Measurements from ENCODE around the gene SREK1. TPM values are rescaled to one million over a fixed set of nuclear protein-coding genes. Genes with fewer than 3 reads are reported as not detected.
A peak's percentile ranks its signal among the peaks of the same experiment; 100 is the strongest.

The SREK1 gene
- total RNA-seq, 2 donors from 2014 or later = 51.4 to 57.5 TPM

- Histone ChIP-seq H3K36me3 (no peaks in the 10 kb centered on the region), H3K9me3 (no peaks in the 10 kb centered on the region), H3K9ac (ENCODE audit: low read depth in 2 of 2, low read length in 2 of 2) (no peak overlapping the region), H3K4me3 (no peak overlapping the region), H3K27ac (no peak overlapping the region), H3K27me3 (no peaks in the 10 kb centered on the region), H3K4me1 (peaks cover 3% of the 10 kb centered on the region)
- no peak for DNase-seq
- TF ChIP-seq CTCF (IDR thresholded peaks at IDR 0.05) = no peak
- intact Hi-C loops (cut with DNase I) = no loop called here
Measured at GRCh38 chr5:66139318-66139712, 4.8 kb upstream of the SREK1 start.

- no peak for TF ChIP-seq CTCF (IDR thresholded peaks at IDR 0.05)
- intact Hi-C loops (cut with DNase I) = loop anchor here (10.0 kb wide), 1 partner anchor 418 kb away; the partner anchor contains the start of genes NLN and SGTB
- Histone ChIP-seq H3K36me3 (no peaks in the 10 kb centered on the region), H3K9ac (ENCODE audit: low read depth in 2 of 2, low read length in 2 of 2) (no peak overlapping the region), H3K4me1 (peaks cover 3% of the 10 kb centered on the region), H3K27ac (no peak overlapping the region), H3K9me3 (no peaks in the 10 kb centered on the region), H3K27me3 (no peaks in the 10 kb centered on the region), H3K4me3 (no peak overlapping the region)
- no peak for DNase-seq
Measured at GRCh38 chr5:66142417-66142816, 1.7 kb upstream of the SREK1 start.

- Histone ChIP-seq H3K4me3 (peak overlapping the region; percentile 68), H3K36me3 (no peaks in the 10 kb centered on the region), H3K27me3 (no peaks in the 10 kb centered on the region), H3K9me3 (no peaks in the 10 kb centered on the region), H3K9ac (ENCODE audit: low read depth in 2 of 2, low read length in 2 of 2) (peak overlapping the region; percentile 76 to 93), H3K4me1 (peaks cover 3% of the 10 kb centered on the region), H3K27ac (peak overlapping the region; percentile 100)
- intact Hi-C loops (cut with DNase I) = loop anchor here (10.0 kb wide), 1 partner anchor 419 kb away; the partner anchor contains the start of genes NLN and SGTB
- TF ChIP-seq CTCF (IDR thresholded peaks at IDR 0.05) = no peak
- DNase-seq = no peak
Measured at GRCh38 chr5:66143473-66144073, 527 bp upstream of the SREK1 start.

- Histone ChIP-seq H3K9me3 (no peaks in the 10 kb centered on the region), H3K27ac (peak overlapping the region; percentile 100), H3K4me1 (peaks cover 3% of the 10 kb centered on the region), H3K27me3 (no peaks in the 10 kb centered on the region), H3K4me3 (peak overlapping the region; percentile 68), H3K36me3 (no peaks in the 10 kb centered on the region), H3K9ac (ENCODE audit: low read depth in 2 of 2, low read length in 2 of 2) (peak overlapping the region; percentile 91 to 93)
- intact Hi-C loops (cut with DNase I) = loop anchor here (10.0 kb wide), 1 partner anchor 420 kb away; the partner anchor contains the start of genes NLN and SGTB
- TF ChIP-seq CTCF (IDR thresholded peaks at IDR 0.05) = no peak
- no peak for DNase-seq
Measured at GRCh38 chr5:66144834-66145390, 812 bp downstream of the SREK1 start.

- intact Hi-C loops (cut with DNase I) = loop anchor here (10.0 kb wide), 1 partner anchor 421 kb away; the partner anchor contains the start of genes NLN and SGTB
- TF ChIP-seq CTCF (IDR thresholded peaks at IDR 0.05) = no peak
- peak overlapping the region in 1 of 2 donors; percentile 93 for H3K9ac ChIP-seq (ENCODE audit: low read depth in 2 of 2, low read length in 2 of 2)
- no peaks in the 10 kb centered on the region for H3K36me3 ChIP-seq
- H3K4me3 ChIP-seq = peak overlapping the region; percentile 68
- H3K27ac ChIP-seq = peak overlapping the region; percentile 100
- DNase-seq = no peak
- peaks cover 3% of the 10 kb centered on the region for H3K4me1 ChIP-seq
- H3K27me3 ChIP-seq = no peaks in the 10 kb centered on the region
- H3K9me3 ChIP-seq = no peaks in the 10 kb centered on the region
Measured at GRCh38 chr5:66145737-66146136, 1.6 kb downstream of the SREK1 start.

Measured in colonic mucosa (tissue), 4 donors.